Skeletal muscle satellite cell (primary cell): ENCODE measurements around the gene HSF2.
"Not testable (repeated sequence)": the region's sequence is repeated elsewhere in the genome, so short reads cannot be mapped to it uniquely, and the experiment has no call there.

Experiments used
- H3K27me3 ChIP-seq: 2 replicates; pipeline ENCODE4 v1.7.0; 2013; ENCODE audit warnings: low read length; ENCODE audit not compliant: control insufficient read depth, insufficient read depth
- H3K36me3 ChIP-seq: 2 replicates; pipeline ENCODE4 v1.7.0; 2013; ENCODE audit warnings: mild to moderate bottlenecking, control low read depth, low read length; ENCODE audit not compliant: insufficient read depth
- H3K4me1 ChIP-seq: 2 replicates; pipeline ENCODE4 v1.7.0; 2013; ENCODE audit warnings: low read length; ENCODE audit not compliant: control insufficient read depth, insufficient read depth
- H3K4me2 ChIP-seq: 2 replicates; pipeline ENCODE4 v1.7.0; 2013; ENCODE audit warnings: mild to moderate bottlenecking, low read length
- H3K4me3 ChIP-seq: 2 replicates; pipeline ENCODE4 v1.7.0; 2013; ENCODE audit warnings: low read length
- H3K9ac ChIP-seq: 2 replicates; pipeline ENCODE4 v1.7.0; 2013; ENCODE audit warnings: mild to moderate bottlenecking, low read depth, low read length, moderate library complexity
- H3K9me3 ChIP-seq: replicated peaks from 2 replicates; pipeline ENCODE4 v1.7.0; 2013; ENCODE audit warnings: mild to moderate bottlenecking, control low read depth, low read length

The HSF2 gene

DNA sequence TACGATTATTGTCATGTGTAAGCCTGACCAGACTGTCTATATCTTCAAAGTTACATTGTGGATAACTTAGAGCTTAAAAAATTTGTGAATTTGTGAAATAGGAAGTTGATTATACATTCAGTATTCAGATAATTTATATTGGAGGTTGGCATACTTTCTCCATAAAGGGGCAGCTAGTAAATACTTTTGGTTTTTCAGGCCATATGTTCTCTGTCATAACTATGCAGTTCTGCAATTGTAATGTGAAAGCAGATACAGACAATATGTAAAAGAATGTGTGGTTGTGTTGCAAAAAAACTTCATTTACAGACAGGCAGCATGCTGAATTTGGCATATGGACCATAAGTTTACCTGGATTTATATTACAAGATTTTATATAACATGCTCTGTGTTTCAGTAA is 29.3 kb downstream of the HSF2 start:
- Histone ChIP-seq H3K9ac (no peak overlapping the region), H3K4me2 (no peak overlapping the region), H3K9me3 (no peaks in the 10 kb centered on the region), H3K4me3 (no peak overlapping the region), H3K36me3 (peaks cover 26% of the 10 kb centered on the region), H3K27me3 (no peaks in the 10 kb centered on the region), H3K4me1 (no peaks in the 10 kb centered on the region)

DNA sequence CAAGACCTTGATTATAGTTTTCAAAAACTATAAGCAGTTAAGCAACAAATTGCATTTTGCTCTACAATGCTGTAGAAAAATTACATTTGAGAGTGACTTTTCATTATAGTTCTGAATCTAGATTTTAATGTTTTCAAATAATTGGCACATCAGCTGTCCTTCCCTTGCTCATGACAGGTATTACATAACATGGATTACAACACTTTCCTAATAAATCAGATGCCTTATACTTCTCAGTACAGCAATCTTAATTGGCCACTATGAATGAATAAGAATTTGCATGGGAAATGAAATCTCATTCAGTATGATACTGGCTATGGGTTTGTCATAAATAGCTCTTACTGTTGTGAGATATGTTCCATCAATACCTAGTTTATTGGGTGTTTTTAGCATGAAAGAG is 29.9 kb downstream of the HSF2 start:
- Histone ChIP-seq H3K9me3 (no peaks in the 10 kb centered on the region), H3K4me1 (no peaks in the 10 kb centered on the region), H3K27me3 (no peaks in the 10 kb centered on the region), H3K36me3 (peaks cover 21% of the 10 kb centered on the region), H3K9ac (no peak overlapping the region), H3K4me3 (no peak overlapping the region), H3K4me2 (no peak overlapping the region)

DNA sequence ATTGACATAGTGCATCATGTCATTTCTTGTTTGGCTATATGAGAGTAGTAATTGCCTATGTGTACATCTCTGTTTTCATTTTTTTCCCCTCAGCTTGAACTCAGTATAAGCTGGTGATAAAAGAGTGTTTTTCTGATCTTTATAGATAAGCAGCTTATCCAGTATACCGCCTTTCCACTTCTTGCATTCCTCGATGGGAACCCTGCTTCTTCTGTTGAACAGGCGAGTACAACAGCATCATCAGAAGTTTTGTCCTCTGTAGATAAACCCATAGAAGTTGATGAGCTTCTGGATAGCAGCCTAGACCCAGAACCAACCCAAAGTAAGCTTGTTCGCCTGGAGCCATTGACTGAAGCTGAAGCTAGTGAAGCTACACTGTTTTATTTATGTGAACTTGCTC is 32.3 kb downstream of the HSF2 start:
- H3K9ac ChIP-seq: no peak overlapping the region
- no peaks in the 10 kb centered on the region for H3K27me3 ChIP-seq
- no peak overlapping the region for H3K4me2 ChIP-seq

DNA sequence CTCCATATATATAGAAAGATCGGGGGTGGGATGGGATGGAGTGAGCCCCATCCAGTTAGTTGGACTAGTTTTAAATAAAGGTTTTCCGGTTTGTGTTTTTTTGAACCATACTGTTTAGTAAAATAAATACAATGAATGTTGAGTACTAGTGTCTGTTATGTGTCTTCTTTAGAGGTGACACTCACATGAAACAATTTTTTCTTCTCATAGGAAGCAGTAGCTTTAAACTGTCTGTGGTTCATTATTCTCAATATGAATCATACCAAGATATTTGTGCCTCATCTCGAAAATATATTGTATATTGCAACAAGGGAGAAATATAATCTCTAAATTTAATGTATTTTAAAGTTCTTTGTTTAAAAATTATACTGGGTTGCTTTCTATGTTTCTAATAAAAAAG is 33.4 kb downstream of the HSF2 start:
- no peak overlapping the region for H3K9ac ChIP-seq
- no peak overlapping the region for H3K4me3 ChIP-seq
- peaks cover 31% of the 10 kb centered on the region for H3K36me3 ChIP-seq
- H3K27me3 ChIP-seq: no peaks in the 10 kb centered on the region
- no peaks in the 10 kb centered on the region for H3K9me3 ChIP-seq
- no peaks in the 10 kb centered on the region for H3K4me1 ChIP-seq
- H3K4me2 ChIP-seq: no peak overlapping the region

More for the DNA sequence above, 32.3 kb downstream of the HSF2 start:
- Histone ChIP-seq H3K4me3 (no peak overlapping the region), H3K36me3 (peaks cover 23% of the 10 kb centered on the region), H3K4me1 (no peaks in the 10 kb centered on the region), H3K9me3 (no peaks in the 10 kb centered on the region)

DNA sequence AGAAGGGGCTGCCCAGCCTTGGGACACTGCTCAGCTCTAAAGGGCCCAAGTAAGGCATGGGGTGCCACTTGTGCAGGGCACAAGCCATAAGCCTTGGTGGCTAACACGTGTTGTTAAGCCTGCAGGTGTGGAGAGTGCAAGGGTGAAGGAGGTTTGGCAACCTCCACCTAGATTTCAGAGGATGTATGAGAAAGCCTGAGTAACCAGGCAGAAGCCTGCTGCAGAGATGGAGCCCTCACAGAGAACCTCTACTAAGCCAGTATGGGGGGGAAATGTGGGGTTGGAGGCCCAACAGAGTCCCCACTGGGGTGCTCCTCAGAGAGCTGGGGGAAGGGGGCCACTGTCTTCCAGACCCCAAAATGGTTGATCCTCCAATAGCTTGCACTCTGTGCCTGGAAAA is 39.5 kb downstream of the HSF2 start:
- H3K27me3 ChIP-seq: no peaks in the 10 kb centered on the region
- H3K36me3 ChIP-seq: peaks cover 55% of the 10 kb centered on the region
- no peak overlapping the region for H3K4me2 ChIP-seq
- H3K4me1 ChIP-seq: no peaks in the 10 kb centered on the region
- H3K9ac ChIP-seq: no peak overlapping the region
- no peaks in the 10 kb centered on the region for H3K9me3 ChIP-seq
- H3K4me3 ChIP-seq: no peak overlapping the region

DNA sequence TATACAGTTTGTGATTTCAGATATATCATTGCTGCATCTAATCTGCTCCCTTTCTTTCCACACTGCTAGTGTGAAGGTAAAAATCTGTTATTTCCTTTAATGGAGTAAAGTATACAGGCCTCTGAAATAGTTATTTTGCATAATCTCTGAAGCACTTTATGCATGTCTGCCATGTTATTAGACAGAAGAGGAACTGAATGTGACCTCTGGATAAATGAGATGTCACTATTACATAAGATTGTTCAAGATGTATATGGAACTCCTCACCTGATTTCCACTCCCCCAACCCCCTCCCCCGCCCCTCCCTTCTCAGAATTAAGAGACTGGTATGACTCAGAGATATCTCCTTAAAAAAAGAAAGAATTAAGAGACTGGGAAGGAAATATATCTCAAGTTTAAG is 45.8 kb downstream of the HSF2 start:
- no peak overlapping the region for H3K4me3 ChIP-seq
- H3K9me3 ChIP-seq: no peaks in the 10 kb centered on the region
- peaks cover 65% of the 10 kb centered on the region for H3K36me3 ChIP-seq
- no peaks in the 10 kb centered on the region for H3K27me3 ChIP-seq
- H3K9ac ChIP-seq: no peak overlapping the region
- no peak overlapping the region for H3K4me2 ChIP-seq
- no peaks in the 10 kb centered on the region for H3K4me1 ChIP-seq

DNA sequence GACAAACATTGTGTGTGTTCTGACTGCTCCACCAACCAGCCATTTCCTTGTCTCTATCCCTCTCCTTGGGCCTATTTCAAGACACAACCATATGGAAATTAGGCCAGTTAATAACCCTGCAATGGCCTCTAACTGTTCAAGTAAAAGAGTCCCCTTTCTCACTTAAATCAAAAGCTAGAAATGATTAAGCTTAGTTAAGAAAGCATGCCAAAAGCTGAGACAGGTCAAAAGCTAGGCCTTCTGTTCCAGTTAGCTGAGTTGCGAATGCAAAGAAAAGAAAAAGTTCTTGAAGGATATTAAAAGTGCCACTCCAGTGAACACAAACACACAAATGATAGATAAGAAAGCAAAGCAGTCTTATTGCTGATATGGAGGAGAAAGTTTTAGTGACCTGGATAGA is 49.6 kb downstream of the HSF2 start:
- H3K4me2 ChIP-seq: no peak overlapping the region
- H3K27me3 ChIP-seq: no peaks in the 10 kb centered on the region
- no peak overlapping the region for H3K9ac ChIP-seq
- H3K9me3 ChIP-seq: no peaks in the 10 kb centered on the region
- no peaks in the 10 kb centered on the region for H3K4me1 ChIP-seq
- no peak overlapping the region for H3K4me3 ChIP-seq
- peaks cover 83% of the 10 kb centered on the region for H3K36me3 ChIP-seq

DNA sequence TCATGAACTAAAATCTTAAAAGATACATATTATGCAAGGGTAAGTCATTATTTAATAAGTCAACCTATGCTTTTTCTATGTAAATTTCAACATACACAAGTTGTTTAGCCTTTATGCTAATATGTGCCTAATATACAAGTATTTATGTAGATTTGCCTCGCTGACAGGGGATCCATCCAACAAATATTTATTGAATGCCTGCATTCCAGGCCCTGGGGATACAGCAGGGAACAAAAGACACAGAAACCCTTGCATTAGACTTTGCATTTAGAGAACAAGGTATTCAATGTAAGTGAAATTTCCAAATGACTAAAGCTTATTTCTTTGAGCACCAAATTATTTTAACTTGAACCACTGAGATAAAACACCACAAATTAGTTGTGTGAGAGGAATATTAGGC is 53.1 kb downstream of the HSF2 start:
- Histone ChIP-seq H3K27me3 (no peaks in the 10 kb centered on the region), H3K4me2 (no peak overlapping the region), H3K4me3 (no peak overlapping the region), H3K9ac (no peak overlapping the region), H3K36me3 (peaks cover 87% of the 10 kb centered on the region), H3K9me3 (no peaks in the 10 kb centered on the region), H3K4me1 (no peaks in the 10 kb centered on the region)

DNA sequence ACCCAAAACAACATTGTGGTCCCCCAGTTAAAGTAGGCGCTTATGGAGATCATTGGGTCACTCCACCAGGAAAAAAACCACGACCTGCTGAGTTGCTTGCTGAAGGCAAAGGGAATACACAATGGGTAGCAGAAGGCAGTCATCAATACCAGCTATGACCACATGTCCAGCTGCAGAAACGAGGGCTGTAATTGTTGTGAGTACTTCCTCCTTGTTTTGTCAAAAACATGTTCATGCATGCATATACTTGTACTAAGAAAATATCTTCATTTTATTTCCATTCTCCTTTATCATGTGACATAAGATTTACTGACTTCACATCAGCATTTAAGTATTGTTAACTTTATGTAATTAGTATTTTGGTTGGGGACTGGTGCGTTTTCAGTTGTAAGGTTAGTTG is 55.2 kb downstream of the HSF2 start:
- Histone ChIP-seq H3K4me3 (no peak overlapping the region), H3K36me3 (peaks cover 69% of the 10 kb centered on the region), H3K9ac (no peak overlapping the region), H3K4me1 (no peaks in the 10 kb centered on the region), H3K4me2 (no peak overlapping the region), H3K27me3 (no peaks in the 10 kb centered on the region), H3K9me3 (no peaks in the 10 kb centered on the region)

DNA sequence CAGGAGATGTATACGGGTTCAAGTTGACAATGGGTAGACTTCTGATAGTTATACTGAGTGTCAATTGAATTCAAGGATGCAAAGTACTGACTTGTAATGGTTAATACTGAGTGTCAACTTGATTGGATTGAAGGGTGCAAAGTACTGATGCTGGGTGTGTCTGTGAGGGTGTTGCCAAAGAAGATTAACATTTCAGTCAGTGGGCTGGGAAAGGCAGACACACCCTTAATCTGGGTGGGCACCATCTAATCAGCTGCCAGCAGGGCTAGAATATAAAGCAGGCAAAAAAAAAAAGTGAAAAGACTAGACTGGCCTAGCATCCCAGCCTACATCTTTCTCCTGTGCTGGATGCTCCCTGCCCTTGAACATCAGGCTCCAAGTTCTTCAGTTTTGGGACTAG is 55.7 kb downstream of the HSF2 start:
- H3K9ac ChIP-seq, H3K9me3 ChIP-seq, H3K4me1 ChIP-seq, H3K27me3 ChIP-seq, H3K4me2 ChIP-seq, H3K4me3 ChIP-seq: not testable (repeated sequence)
- peaks cover 69% of the 10 kb centered on the region for H3K36me3 ChIP-seq

DNA sequence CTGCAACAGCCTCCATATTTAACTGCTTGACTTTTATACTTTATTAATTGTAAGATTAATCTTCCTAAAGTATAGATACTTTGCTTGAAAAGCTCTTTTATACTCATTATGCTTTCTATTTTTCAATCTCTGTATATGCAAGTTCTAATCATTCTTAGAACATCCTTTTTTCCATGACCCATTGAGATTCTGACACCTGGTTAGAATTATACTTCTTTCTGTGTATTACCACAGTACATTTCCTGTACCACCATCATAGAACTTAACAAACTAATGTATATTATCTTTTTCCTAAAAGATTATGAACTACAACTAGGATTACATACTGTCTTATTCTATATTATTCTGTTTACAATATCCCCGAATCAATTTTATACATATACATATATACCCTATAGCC is 58.6 kb downstream of the HSF2 start:
- Histone ChIP-seq H3K4me3 (no peak overlapping the region), H3K4me1 (no peaks in the 10 kb centered on the region), H3K9me3 (no peaks in the 10 kb centered on the region), H3K9ac (no peak overlapping the region), H3K27me3 (no peaks in the 10 kb centered on the region), H3K4me2 (no peak overlapping the region), H3K36me3 (peaks cover 43% of the 10 kb centered on the region)

DNA sequence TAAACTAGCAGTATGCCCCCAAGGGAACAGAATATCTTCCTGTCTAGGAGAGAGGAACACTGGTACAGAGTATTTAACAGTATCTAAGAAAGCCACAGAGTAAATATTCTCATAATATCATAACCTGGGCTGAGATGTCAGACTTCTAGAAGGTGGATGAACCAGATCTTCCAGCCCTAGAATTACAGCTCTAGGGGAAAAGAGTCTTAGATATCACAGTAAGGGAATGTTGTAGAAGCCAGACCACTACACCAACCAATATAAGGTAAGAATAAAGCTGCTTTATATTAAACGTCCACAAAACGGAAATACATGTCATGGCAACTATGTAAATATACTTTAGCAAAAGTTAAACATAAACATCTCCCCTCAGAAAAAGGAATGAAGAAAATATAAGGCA is 59.8 kb downstream of the HSF2 start:
- peaks cover 32% of the 10 kb centered on the region for H3K36me3 ChIP-seq
- H3K4me2 ChIP-seq: no peak overlapping the region
- H3K27me3 ChIP-seq: no peaks in the 10 kb centered on the region
- no peak overlapping the region for H3K9ac ChIP-seq
- no peak overlapping the region for H3K4me3 ChIP-seq
- no peaks in the 10 kb centered on the region for H3K9me3 ChIP-seq
- no peaks in the 10 kb centered on the region for H3K4me1 ChIP-seq
